GM23248 (cell line): Measurements from ENCODE around the gene CRYBG1.

Experiments used
- EZH2 ChIP-seq: fragments of 200-600 bp; sonication (generic); IDR thresholded peaks from 2 replicates; pipeline ENCODE4 v1.6.1; 2018; ENCODE audit warnings: antibody characterized with exemption, mild to moderate bottlenecking; ENCODE audit not compliant: insufficient read depth, poor library complexity, severe bottlenecking
- EZH2phosphoT487 ChIP-seq: fragments of 200-600 bp; sonication (generic); IDR thresholded peaks from 2 replicates; pipeline ENCODE4 v1.6.1; 2018; ENCODE audit warnings: antibody characterized with exemption, moderate library complexity, mild to moderate bottlenecking, low read depth; ENCODE audit not compliant: insufficient read depth

GRCh38 chr6:106316375-106316766, 44.1 kb upstream of the CRYBG1 start:
- no peak for TF ChIP-seq EZH2
- TF ChIP-seq EZH2phosphoT487 = no peak
